ENCODE results near the gene SLC25A43. TPM values are rescaled to one million over a fixed set of nuclear protein-coding genes. Genes with fewer than 3 reads are reported as not detected.
"Not testable (repeated sequence)": the region's sequence is repeated elsewhere in the genome, so short reads cannot be mapped to it uniquely, and the experiment has no call there.

SLC25A43 gene
- total and polyA plus RNA-seq, 2 experiments from 2014 or later = 28.4 to 53.4 TPM

GRCh38 chrX:119381349-119381944, 17.7 kb upstream of the SLC25A43 start:
- H3K9ac ChIP-seq = no peak overlapping the region
- no peak overlapping the region for H3K27ac ChIP-seq
- no peaks in the 10 kb centered on the region for H3K9me2 ChIP-seq (ENCODE audit: insufficient read depth)
- H3F3A ChIP-seq (ENCODE audit: insufficient read depth) = no peaks in the 10 kb centered on the region
- WGBS, 2 experiments (ENCODE audit: low coverage in 1 of 2, low lambda C conversion rate in 2 of 2, missing lambda C conversion rate in 2 of 2) = 100% methylated on average over 1 of the region's 1 CpG
- H3K79me2 ChIP-seq (ENCODE audit: insufficient read depth) = no peaks in the 10 kb centered on the region
- H3K27me3 ChIP-seq (replicated peaks; ENCODE audit: insufficient read depth) = no peaks in the 10 kb centered on the region
- no peak overlapping the region for H2AFZ ChIP-seq
- H3K36me3 ChIP-seq (ENCODE audit: low read depth) = no peaks in the 10 kb centered on the region
- H3K4me3 ChIP-seq = no peak overlapping the region
- H4K20me1 ChIP-seq (ENCODE audit: insufficient read depth) = no peaks in the 10 kb centered on the region
- H3K9me3 ChIP-seq (ENCODE audit: low read depth) = no peaks in the 10 kb centered on the region
- TF ChIP-seq EZH2phosphoT487 (IDR thresholded peaks at IDR 0.05; ENCODE audit: insufficient read depth, low read depth) (no peak), EZH2 (IDR thresholded peaks at IDR 0.05; ENCODE audit: insufficient read depth, poor library complexity, severe bottlenecking) (no peak)
- in situ Hi-C loops (cut with MboI) = no loop called here
- H3K4me2 ChIP-seq (ENCODE audit: unreplicated experiment) = no peak overlapping the region
- no peaks in the 10 kb centered on the region for H3K4me1 ChIP-seq (ENCODE audit: insufficient read depth)
- no peak for DNase-seq

GRCh38 chrX:119382606-119383005, 16.5 kb upstream of the SLC25A43 start:
- no peak for DNase-seq
- Histone ChIP-seq H3K79me2 (ENCODE audit: insufficient read depth) (no peaks in the 10 kb centered on the region), H3K4me3 (no peak overlapping the region), H3K27ac (no peak overlapping the region), H3F3A (ENCODE audit: insufficient read depth) (no peaks in the 10 kb centered on the region), H3K9me3 (ENCODE audit: low read depth) (no peaks in the 10 kb centered on the region), H3K9ac (no peak overlapping the region), H4K20me1 (ENCODE audit: insufficient read depth) (no peaks in the 10 kb centered on the region), H3K36me3 (ENCODE audit: low read depth) (no peaks in the 10 kb centered on the region), H2AFZ (no peak overlapping the region), H3K4me1 (ENCODE audit: insufficient read depth) (no peaks in the 10 kb centered on the region), H3K27me3 (replicated peaks; ENCODE audit: insufficient read depth) (no peaks in the 10 kb centered on the region), H3K4me2 (ENCODE audit: unreplicated experiment) (no peak overlapping the region), H3K9me2 (ENCODE audit: insufficient read depth) (no peaks in the 10 kb centered on the region)
- TF ChIP-seq EZH2phosphoT487 (IDR thresholded peaks at IDR 0.05; ENCODE audit: insufficient read depth, low read depth) (no peak), EZH2 (IDR thresholded peaks at IDR 0.05; ENCODE audit: insufficient read depth, poor library complexity, severe bottlenecking) (no peak)
- in situ Hi-C loops (cut with MboI) = no loop called here

GRCh38 chrX:119386685-119387084, 12.5 kb upstream of the SLC25A43 start:
- H3K4me1 ChIP-seq (ENCODE audit: insufficient read depth); H2AFZ ChIP-seq; in situ Hi-C loops (cut with MboI); H3K9me3 ChIP-seq (ENCODE audit: low read depth); H3K4me2 ChIP-seq (ENCODE audit: unreplicated experiment); H3F3A ChIP-seq (ENCODE audit: insufficient read depth); H3K36me3 ChIP-seq (ENCODE audit: low read depth); H3K9ac ChIP-seq; H3K27me3 ChIP-seq (replicated peaks; ENCODE audit: insufficient read depth); H3K27ac ChIP-seq; DNase-seq; H3K4me3 ChIP-seq; H4K20me1 ChIP-seq (ENCODE audit: insufficient read depth); H3K9me2 ChIP-seq (ENCODE audit: insufficient read depth); H3K79me2 ChIP-seq (ENCODE audit: insufficient read depth): not testable (repeated sequence)
- 62 to 93% methylated on average over 2 to 4 of the region's 4 CpGs for WGBS, 2 experiments (ENCODE audit: low coverage in 1 of 2, low lambda C conversion rate in 2 of 2, missing lambda C conversion rate in 2 of 2)

GRCh38 chrX:119387426-119387825, 11.7 kb upstream of the SLC25A43 start:
- H3K79me2 ChIP-seq (ENCODE audit: insufficient read depth); H3K27me3 ChIP-seq (replicated peaks; ENCODE audit: insufficient read depth); H3K9ac ChIP-seq; H3K9me2 ChIP-seq (ENCODE audit: insufficient read depth); H2AFZ ChIP-seq; H3K4me3 ChIP-seq; H3K4me2 ChIP-seq (ENCODE audit: unreplicated experiment); H3K9me3 ChIP-seq (ENCODE audit: low read depth); in situ Hi-C loops (cut with MboI); H3F3A ChIP-seq (ENCODE audit: insufficient read depth); DNase-seq; H4K20me1 ChIP-seq (ENCODE audit: insufficient read depth); H3K4me1 ChIP-seq (ENCODE audit: insufficient read depth); H3K27ac ChIP-seq; H3K36me3 ChIP-seq (ENCODE audit: low read depth): not testable (repeated sequence)
- 90% methylated on average over 7 of the region's 20 CpGs; no CpG with 5 or more reads in 1 of the 2 experiments for WGBS, 2 experiments (ENCODE audit: low coverage in 1 of 2, low lambda C conversion rate in 2 of 2, missing lambda C conversion rate in 2 of 2)

- Histone ChIP-seq H3K9me3 (ENCODE audit: low read depth) (no peaks in the 10 kb centered on the region), H3K4me1 (ENCODE audit: insufficient read depth) (no peaks in the 10 kb centered on the region), H3K27me3 (replicated peaks; ENCODE audit: insufficient read depth) (no peaks in the 10 kb centered on the region), H3K4me3 (no peak overlapping the region), H3K9me2 (ENCODE audit: insufficient read depth) (no peaks in the 10 kb centered on the region), H4K20me1 (ENCODE audit: insufficient read depth) (no peaks in the 10 kb centered on the region), H3K9ac (no peak overlapping the region), H3F3A (ENCODE audit: insufficient read depth) (no peaks in the 10 kb centered on the region), H2AFZ (no peak overlapping the region), H3K4me2 (ENCODE audit: unreplicated experiment) (no peak overlapping the region), H3K27ac (no peak overlapping the region), H3K79me2 (ENCODE audit: insufficient read depth) (no peaks in the 10 kb centered on the region), H3K36me3 (ENCODE audit: low read depth) (no peaks in the 10 kb centered on the region)
- 85 to 92% methylated on average over 4 of the region's 4 CpGs for WGBS, 2 experiments (ENCODE audit: low coverage in 1 of 2, low lambda C conversion rate in 2 of 2, missing lambda C conversion rate in 2 of 2)
- no peak for DNase-seq
- TF ChIP-seq EZH2phosphoT487 (IDR thresholded peaks at IDR 0.05; ENCODE audit: insufficient read depth, low read depth) = no peak
- no peak for TF ChIP-seq EZH2 (IDR thresholded peaks at IDR 0.05; ENCODE audit: insufficient read depth, poor library complexity, severe bottlenecking)
- in situ Hi-C loops (cut with MboI) = no loop called here
Observed at GRCh38 chrX:119389214-119389613, 9.9 kb upstream of the SLC25A43 start.
